Activated T-helper 1 cell treated with Interleukin-2 at 50 U/mL for 16 hours (primary cell): Measurements from ENCODE around the gene ANKZF1.
A peak's percentile ranks its signal among the peaks of the same experiment; 100 is the strongest.

Experiments
- DNase-seq: peaks from one replicate; pipeline ENCODE4 v3.0.0-alpha.2; 2020; ENCODE audit warnings: low read depth

Gene ANKZF1

GRCh38 chr2:219207884-219208740 lies 21.5 kb upstream of the ANKZF1 start:
- DNase-seq, result no peak

- DNase-seq, result no peak
Observed at GRCh38 chr2:219209236-219210195, 20.1 kb upstream of the ANKZF1 start.

- no peak for DNase-seq
Observed at GRCh38 chr2:219210196-219210885, 19.3 kb upstream of the ANKZF1 start.

- no peak for DNase-seq
Observed at GRCh38 chr2:219210886-219211362, 18.7 kb upstream of the ANKZF1 start.

- DNase-seq, result no peak
Observed at GRCh38 chr2:219213026-219213415, 16.6 kb upstream of the ANKZF1 start.

- no peak for DNase-seq
Observed at GRCh38 chr2:219213486-219214071, 16.0 kb upstream of the ANKZF1 start.

- DNase-seq, result no peak
Observed at GRCh38 chr2:219214141-219214540, 15.5 kb upstream of the ANKZF1 start.

GRCh38 chr2:219214786-219215185 lies 14.8 kb upstream of the ANKZF1 start:
- no peak for DNase-seq

- DNase-seq, result no peak
Observed at GRCh38 chr2:219215871-219216534, 13.6 kb upstream of the ANKZF1 start.

- no peak for DNase-seq
Observed at GRCh38 chr2:219216535-219216915, 13.1 kb upstream of the ANKZF1 start.

- no peak for DNase-seq
Observed at GRCh38 chr2:219218217-219218731, 11.3 kb upstream of the ANKZF1 start.

- DNase-seq, result peak; percentile 76
Observed at GRCh38 chr2:219218732-219219701, 10.6 kb upstream of the ANKZF1 start, which contains the start of gene ABCB6. ABCB6 (minus strand) TSS chr2:219218958; CDS start chr2:219218673, 285 bp downstream.

GRCh38 chr2:219219784-219220532 lies 9.6 kb upstream of the ANKZF1 start:
- no peak for DNase-seq

- DNase-seq, result no peak
Observed at GRCh38 chr2:219220652-219221402, 8.8 kb upstream of the ANKZF1 start.

GRCh38 chr2:219221957-219222518 lies 7.6 kb upstream of the ANKZF1 start:
- DNase-seq, result no peak

GRCh38 chr2:219223831-219224610 lies 5.6 kb upstream of the ANKZF1 start:
- no peak for DNase-seq

- no peak for DNase-seq
Observed at GRCh38 chr2:219225350-219225749, 4.3 kb upstream of the ANKZF1 start.
